Measurements from ENCODE around the gene ZNF646. TPM values are rescaled to one million over a fixed set of nuclear protein-coding genes. Genes with fewer than 3 reads are reported as not detected.

ZNF646 gene
- total RNA-seq, 1 experiment from 2014 or later: 26.8 TPM

DNA sequence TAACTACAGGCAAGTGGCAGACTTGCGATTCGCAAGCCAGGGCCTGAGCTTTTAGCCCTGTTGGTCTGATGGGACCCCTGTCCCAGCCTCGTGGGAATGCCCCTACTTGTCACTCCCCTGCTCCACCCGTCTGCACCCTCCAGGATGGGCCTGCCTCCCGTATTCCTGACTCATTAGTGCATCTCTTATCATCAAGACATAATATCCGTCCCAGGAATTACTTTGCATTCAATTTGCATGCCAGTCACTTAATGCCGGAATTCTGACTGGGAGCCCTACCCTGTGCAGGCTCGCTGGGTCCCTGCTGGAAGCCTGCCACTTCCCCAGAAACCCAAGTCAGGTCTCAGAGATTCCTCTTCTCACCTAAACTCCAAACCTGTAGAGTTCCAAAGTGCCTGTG, 11.2 kb downstream of the ZNF646 start:
- no peaks in the 10 kb centered on the region; the same call in 1 of the 2 replicates for H3K4me1 ChIP-seq (ENCODE audit: control insufficient read depth, insufficient read depth, low read length)
- H3K36me3 ChIP-seq (ENCODE audit: control insufficient read depth, insufficient read depth, low read length): no peaks in the 10 kb centered on the region
- ChIA-PET POLR2A (no interaction called here), CTCF (interaction anchor here (0.5 to 0.9 kb wide), 2 partner anchors 31 to 100 kb away, joined by 3 to 4 read pairs; partner anchors contain the start of gene HSD3B7)
- no peaks in the 10 kb centered on the region for H3K9me3 ChIP-seq (ENCODE audit: control insufficient read depth, insufficient read depth, low read depth, low read length)
- ATAC-seq (no peak), DNase-seq (ENCODE audit: low read depth, low spot score) (no peak)
- H3K27me3 ChIP-seq (ENCODE audit: control insufficient read depth, insufficient read depth, low read length): no peaks in the 10 kb centered on the region
- TF ChIP-seq TCF7L2 (IDR thresholded peaks at IDR 0.05; ENCODE audit: low read depth, low read length) (no peak), SIN3A (IDR thresholded peaks at IDR 0.05; ENCODE audit: borderline replicate concordance, insufficient read depth, low read depth, low read length) (no peak), POLR2AphosphoS5 (IDR thresholded peaks at IDR 0.05; ENCODE audit: low read depth, low read length) (no peak)
- TF ChIP-seq, protein P1, sequence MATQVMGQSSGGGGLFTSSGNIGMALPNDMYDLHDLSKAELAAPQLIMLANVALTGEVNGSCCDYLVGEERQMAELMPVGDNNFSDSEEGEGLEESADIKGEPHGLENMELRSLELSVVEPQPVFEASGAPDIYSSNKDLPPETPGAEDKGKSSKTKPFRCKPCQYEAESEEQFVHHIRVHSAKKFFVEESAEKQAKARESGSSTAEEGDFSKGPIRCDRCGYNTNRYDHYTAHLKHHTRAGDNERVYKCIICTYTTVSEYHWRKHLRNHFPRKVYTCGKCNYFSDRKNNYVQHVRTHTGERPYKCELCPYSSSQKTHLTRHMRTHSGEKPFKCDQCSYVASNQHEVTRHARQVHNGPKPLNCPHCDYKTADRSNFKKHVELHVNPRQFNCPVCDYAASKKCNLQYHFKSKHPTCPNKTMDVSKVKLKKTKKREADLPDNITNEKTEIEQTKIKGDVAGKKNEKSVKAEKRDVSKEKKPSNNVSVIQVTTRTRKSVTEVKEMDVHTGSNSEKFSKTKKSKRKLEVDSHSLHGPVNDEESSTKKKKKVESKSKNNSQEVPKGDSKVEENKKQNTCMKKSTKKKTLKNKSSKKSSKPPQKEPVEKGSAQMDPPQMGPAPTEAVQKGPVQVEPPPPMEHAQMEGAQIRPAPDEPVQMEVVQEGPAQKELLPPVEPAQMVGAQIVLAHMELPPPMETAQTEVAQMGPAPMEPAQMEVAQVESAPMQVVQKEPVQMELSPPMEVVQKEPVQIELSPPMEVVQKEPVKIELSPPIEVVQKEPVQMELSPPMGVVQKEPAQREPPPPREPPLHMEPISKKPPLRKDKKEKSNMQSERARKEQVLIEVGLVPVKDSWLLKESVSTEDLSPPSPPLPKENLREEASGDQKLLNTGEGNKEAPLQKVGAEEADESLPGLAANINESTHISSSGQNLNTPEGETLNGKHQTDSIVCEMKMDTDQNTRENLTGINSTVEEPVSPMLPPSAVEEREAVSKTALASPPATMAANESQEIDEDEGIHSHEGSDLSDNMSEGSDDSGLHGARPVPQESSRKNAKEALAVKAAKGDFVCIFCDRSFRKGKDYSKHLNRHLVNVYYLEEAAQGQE (IDR thresholded peaks at IDR 0.05; ENCODE audit: insufficient read depth in 1 of 2, low read depth in 2 of 2, low read length in 1 of 2): no peak
- TF ChIP-seq, protein P2, sequence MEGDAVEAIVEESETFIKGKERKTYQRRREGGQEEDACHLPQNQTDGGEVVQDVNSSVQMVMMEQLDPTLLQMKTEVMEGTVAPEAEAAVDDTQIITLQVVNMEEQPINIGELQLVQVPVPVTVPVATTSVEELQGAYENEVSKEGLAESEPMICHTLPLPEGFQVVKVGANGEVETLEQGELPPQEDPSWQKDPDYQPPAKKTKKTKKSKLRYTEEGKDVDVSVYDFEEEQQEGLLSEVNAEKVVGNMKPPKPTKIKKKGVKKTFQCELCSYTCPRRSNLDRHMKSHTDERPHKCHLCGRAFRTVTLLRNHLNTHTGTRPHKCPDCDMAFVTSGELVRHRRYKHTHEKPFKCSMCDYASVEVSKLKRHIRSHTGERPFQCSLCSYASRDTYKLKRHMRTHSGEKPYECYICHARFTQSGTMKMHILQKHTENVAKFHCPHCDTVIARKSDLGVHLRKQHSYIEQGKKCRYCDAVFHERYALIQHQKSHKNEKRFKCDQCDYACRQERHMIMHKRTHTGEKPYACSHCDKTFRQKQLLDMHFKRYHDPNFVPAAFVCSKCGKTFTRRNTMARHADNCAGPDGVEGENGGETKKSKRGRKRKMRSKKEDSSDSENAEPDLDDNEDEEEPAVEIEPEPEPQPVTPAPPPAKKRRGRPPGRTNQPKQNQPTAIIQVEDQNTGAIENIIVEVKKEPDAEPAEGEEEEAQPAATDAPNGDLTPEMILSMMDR (IDR thresholded peaks at IDR 0.05): no peak
- BruUV-seq (replicated peaks): no TSS peak
- in situ Hi-C loops (cut with HindIII; ENCODE audit: low pct_unique_long_range_greater_than_20kb, low sequenced_read_pairs): no loop called here
- H3K27ac ChIP-seq (ENCODE audit: low read length): no peak overlapping the region
- no peak overlapping the region for H3K4me3 ChIP-seq (ENCODE audit: low read depth in 2 of 2, low read length in 2 of 2)
- intact Hi-C loops (cut with micrococcal nuclease; ENCODE audit: unreplicated experiment): no loop called here

DNA sequence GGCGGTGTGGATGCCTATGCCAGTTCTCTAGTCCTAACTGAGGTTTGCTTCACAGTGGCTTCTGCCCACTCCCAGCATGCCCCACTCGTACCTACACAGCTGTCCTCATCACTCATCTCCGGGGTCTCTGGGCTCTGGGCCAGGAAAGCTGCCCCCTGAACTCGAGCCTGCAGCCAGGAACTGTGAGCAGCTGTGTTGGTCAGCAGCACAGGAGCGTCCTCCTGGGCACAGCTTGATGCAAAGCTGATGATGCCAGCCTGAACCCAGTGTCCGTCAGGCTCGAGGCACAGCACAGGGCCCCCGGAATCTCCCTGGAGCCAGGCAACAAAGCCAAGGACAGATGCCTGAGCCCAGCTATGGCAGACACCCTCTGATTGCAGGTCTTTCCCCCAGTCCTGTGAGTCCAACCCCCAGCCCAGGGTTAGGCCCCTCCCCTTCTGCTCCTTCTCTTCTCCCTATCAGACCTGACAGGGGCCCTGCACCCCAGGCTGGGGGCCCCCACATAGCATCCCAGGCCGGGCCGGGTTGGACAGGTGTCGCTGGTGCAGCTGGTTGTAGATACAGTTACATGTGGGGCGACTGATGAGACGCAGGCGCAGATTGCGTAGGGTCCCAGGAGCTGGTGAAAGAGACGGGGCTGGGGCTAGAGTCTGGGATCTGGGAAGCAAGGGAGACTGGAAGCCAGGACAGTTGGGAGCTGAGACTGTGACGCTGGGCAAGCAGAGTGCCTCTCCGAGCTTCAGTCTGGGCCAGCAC, 11.8 kb downstream of the ZNF646 start:
- H3K4me3 ChIP-seq (ENCODE audit: low read depth in 2 of 2, low read length in 2 of 2): no peak overlapping the region
- H3K27ac ChIP-seq (ENCODE audit: low read length): no peak overlapping the region
- intact Hi-C loops (cut with micrococcal nuclease; ENCODE audit: unreplicated experiment) (no loop called here), in situ Hi-C loops (cut with HindIII; ENCODE audit: low pct_unique_long_range_greater_than_20kb, low sequenced_read_pairs) (no loop called here)
- CTCF ChIA-PET: interaction anchor here (0.5 to 0.9 kb wide), 2 partner anchors 32 to 101 kb away, joined by 3 to 4 read pairs; partner anchors contain the start of gene HSD3B7
- DNase-seq (ENCODE audit: low read depth, low spot score): no peak
- no peaks in the 10 kb centered on the region; the same call in 1 of the 2 replicates for H3K4me1 ChIP-seq (ENCODE audit: control insufficient read depth, insufficient read depth, low read length)
- no TSS peak for BruUV-seq (replicated peaks)
- POLR2A ChIA-PET: interaction anchor here (0.6 kb wide), 1 partner anchor 68 kb away, joined by 9 read pairs; no protein-coding TSS in a partner anchor
- no peaks in the 10 kb centered on the region for H3K9me3 ChIP-seq (ENCODE audit: control insufficient read depth, insufficient read depth, low read depth, low read length)
- TF ChIP-seq, protein P1 (IDR thresholded peaks at IDR 0.05; ENCODE audit: insufficient read depth in 1 of 2, low read depth in 2 of 2, low read length in 1 of 2): no peak
- TF ChIP-seq POLR2AphosphoS5 (IDR thresholded peaks at IDR 0.05; ENCODE audit: low read depth, low read length) (no peak), TCF7L2 (IDR thresholded peaks at IDR 0.05; ENCODE audit: low read depth, low read length) (no peak), SIN3A (IDR thresholded peaks at IDR 0.05; ENCODE audit: borderline replicate concordance, insufficient read depth, low read depth, low read length) (no peak)
- TF ChIP-seq, protein P2 (IDR thresholded peaks at IDR 0.05): no peak
- no peaks in the 10 kb centered on the region for H3K36me3 ChIP-seq (ENCODE audit: control insufficient read depth, insufficient read depth, low read length)
- no peak for ATAC-seq
- H3K27me3 ChIP-seq (ENCODE audit: control insufficient read depth, insufficient read depth, low read length): no peaks in the 10 kb centered on the region

Data from Panc1 (cell line).